Thyroid gland (tissue), 4 donors: ENCODE results near the gene SMARCC1.

Experiments
- POLR2A ChIP-seq, 2 donors: fragments of 450-650 bp; IDR thresholded peaks; one replicate each; pipeline ENCODE4 v1.6.1; 2017; ENCODE audit warnings: antibody characterized with exemption in 2 of 2, mild to moderate bottlenecking in 2 of 2, moderate library complexity in 1 of 2
- TF ChIP-seq, protein P1 (sequence below), 6 experiments: fragments of 200-600 bp in 3 of 6; fragments of 450-650 bp in 3 of 6; sonication (generic) in 3 of 6; IDR thresholded peaks; one replicate each; pipeline ENCODE4 v1.5.1; 2016 to 2019; ENCODE audit warnings: antibody characterized with exemption in 6 of 6, mild to moderate bottlenecking in 2 of 6, inconsistent platforms in 1 of 6, moderate library complexity in 1 of 6

GRCh38 chr3:47628426-47628825 lies 153.3 kb downstream of the SMARCC1 start:
- no peak for TF ChIP-seq POLR2A (IDR thresholded peaks at IDR 0.05)
- TF ChIP-seq, protein P1, sequence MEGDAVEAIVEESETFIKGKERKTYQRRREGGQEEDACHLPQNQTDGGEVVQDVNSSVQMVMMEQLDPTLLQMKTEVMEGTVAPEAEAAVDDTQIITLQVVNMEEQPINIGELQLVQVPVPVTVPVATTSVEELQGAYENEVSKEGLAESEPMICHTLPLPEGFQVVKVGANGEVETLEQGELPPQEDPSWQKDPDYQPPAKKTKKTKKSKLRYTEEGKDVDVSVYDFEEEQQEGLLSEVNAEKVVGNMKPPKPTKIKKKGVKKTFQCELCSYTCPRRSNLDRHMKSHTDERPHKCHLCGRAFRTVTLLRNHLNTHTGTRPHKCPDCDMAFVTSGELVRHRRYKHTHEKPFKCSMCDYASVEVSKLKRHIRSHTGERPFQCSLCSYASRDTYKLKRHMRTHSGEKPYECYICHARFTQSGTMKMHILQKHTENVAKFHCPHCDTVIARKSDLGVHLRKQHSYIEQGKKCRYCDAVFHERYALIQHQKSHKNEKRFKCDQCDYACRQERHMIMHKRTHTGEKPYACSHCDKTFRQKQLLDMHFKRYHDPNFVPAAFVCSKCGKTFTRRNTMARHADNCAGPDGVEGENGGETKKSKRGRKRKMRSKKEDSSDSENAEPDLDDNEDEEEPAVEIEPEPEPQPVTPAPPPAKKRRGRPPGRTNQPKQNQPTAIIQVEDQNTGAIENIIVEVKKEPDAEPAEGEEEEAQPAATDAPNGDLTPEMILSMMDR (IDR thresholded peaks at IDR 0.05): no peak
